CD4-positive, alpha-beta T cell (primary cell): Measurements from ENCODE around the gene FUT1. TPM values are rescaled to one million over a fixed set of nuclear protein-coding genes. Genes with fewer than 3 reads are reported as not detected.
A peak's percentile ranks its signal among the peaks of the same experiment; 100 is the strongest.

ENCODE experiments used
- ATAC-seq: fragments of 200-7000 bp; cut with Tn5 transposase; one replicate; pipeline ENCODE4 v1.10.0; 2022; ENCODE audit warnings: mild to moderate bottlenecking; ENCODE audit not compliant: poor library complexity
- CTCF ChIA-PET: fragments of 350-600 bp; sonication (Branson Sonifier 250); formaldehyde crosslinking; loops from one replicate; lab custom pipeline; 2021; ENCODE audit warnings: antibody characterized with exemption, inconsistent platforms; lab: Charles Lee
- POLR2A ChIA-PET: fragments of 350-600 bp; sonication (Branson Sonifier 250); formaldehyde crosslinking; loops from one replicate; lab custom pipeline; 2021; ENCODE audit warnings: antibody characterized with exemption, inconsistent platforms; lab: Charles Lee
- DNase-seq, 14 experiments: peaks; one replicate each; pipeline ENCODE4 v3.0.0-alpha.2; 2013 to 2020; ENCODE audit warnings: mixed read lengths in 2 of 14
- H3K27ac ChIP-seq, 2 donors: one replicate each; pipeline versions ENCODE4 v1.5.1 to v1.7.0; 2013; ENCODE audit warnings: low read length in 2 of 2, low read depth in 1 of 2, mild to moderate bottlenecking in 1 of 2
- H3K27me3 ChIP-seq, 2 experiments: 1 replicate in 1 of 2; 2 replicates in 1 of 2; pipeline versions ENCODE4 v1.6.1 to v1.7.0; 2013; ENCODE audit warnings: low read length in 2 of 2, control low read depth in 1 of 2, mild to moderate bottlenecking in 1 of 2, moderate library complexity in 1 of 2; ENCODE audit not compliant: insufficient read depth in 2 of 2, control insufficient read depth in 1 of 2
- H3K36me3 ChIP-seq: one replicate; pipeline ENCODE4 v1.6.1; 2013; ENCODE audit warnings: low read length, control low read depth; ENCODE audit not compliant: insufficient read depth
- H3K4me1 ChIP-seq: one replicate; pipeline ENCODE4 v1.6.1; 2013; ENCODE audit warnings: low read length, control low read depth; ENCODE audit not compliant: insufficient read depth
- H3K4me3 ChIP-seq: one replicate; pipeline ENCODE4 v1.5.1; 2013; ENCODE audit warnings: mild to moderate bottlenecking, low read length, moderate library complexity
- H3K9me3 ChIP-seq, 2 experiments: 1 replicate in 1 of 2; 2 replicates in 1 of 2; pipeline versions ENCODE4 v1.6.1 to v1.7.0; 2013; ENCODE audit warnings: low read length in 2 of 2, mild to moderate bottlenecking in 2 of 2, control low read depth in 1 of 2, moderate library complexity in 1 of 2; ENCODE audit not compliant: control insufficient read depth in 1 of 2, insufficient read depth in 1 of 2
- H3K27ac Mint-ChIP-seq: one replicate; pipeline ENCODE4 v1.8.0; 2020; ENCODE audit warnings: mixed read lengths
- H3K27me3 Mint-ChIP-seq: one replicate; pipeline ENCODE4 v1.8.0; 2021; ENCODE audit warnings: mixed read lengths
- H3K36me3 Mint-ChIP-seq: one replicate; pipeline ENCODE4 v1.8.0; 2021; ENCODE audit warnings: low read depth, mixed read lengths
- H3K4me1 Mint-ChIP-seq: one replicate; pipeline ENCODE4 v1.8.0; 2021; ENCODE audit warnings: low read depth, mixed read lengths
- H3K4me3 Mint-ChIP-seq: one replicate; pipeline ENCODE4 v1.8.0; 2020; ENCODE audit warnings: mild to moderate bottlenecking, mixed read lengths
- H3K9me3 Mint-ChIP-seq: one replicate; pipeline ENCODE4 v1.8.0; 2020; ENCODE audit warnings: mixed read lengths
- CTCF ChIP-seq: fragments of 200-600 bp; IDR thresholded peaks from one replicate; pipeline ENCODE4 v1.8.0; 2022; ENCODE audit warnings: antibody characterized with exemption, mild to moderate bottlenecking
- intact Hi-C, 2 experiments: fragments of 100-400 bp; cut with DNase I in 1 of 2; cut with micrococcal nuclease in 1 of 2; formaldehyde crosslinking; loops; one replicate each; pipeline versions ENCODE4 v1.15.1 to v1.9.0; 2023 to 2025; cut with DNase I, micrococcal nuclease
- total RNA-seq, 174 experiments: library from RNA in 2 of 174; stranded (reverse) in 2 of 174; gene quantifications; one replicate each; pipeline ENCODE4 v1.2.3 and lab custom pipeline; 2021 to 2026

Gene FUT1
- total RNA-seq, 2 experiments from 2014 or later, result not detected

- H3K27ac Mint-ChIP-seq, result no peak overlapping the region
- no peaks in the 10 kb centered on the region for H3K36me3 Mint-ChIP-seq
- Histone ChIP-seq H3K4me1 (peaks cover 7% of the 10 kb centered on the region), H3K4me3 (no peak overlapping the region), H3K9me3 (peaks cover 0 to 16% of the 10 kb centered on the region in 2 experiments), H3K27me3 (no peaks in the 10 kb centered on the region), H3K27ac (no peak overlapping the region), H3K36me3 (no peaks in the 10 kb centered on the region)
- no peaks in the 10 kb centered on the region for H3K27me3 Mint-ChIP-seq
- ChIA-PET POLR2A (no interaction called here), CTCF (no interaction called here)
- no peak for TF ChIP-seq CTCF
- H3K4me1 Mint-ChIP-seq, result peaks cover 5% of the 10 kb centered on the region
- intact Hi-C loops, result no loop called here
- DNase-seq (no peak), ATAC-seq (no peak)
- H3K9me3 Mint-ChIP-seq, result peaks cover 3% of the 10 kb centered on the region
- H3K4me3 Mint-ChIP-seq, result no peak overlapping the region
Measured at GRCh38 chr19:48731452-48731851, 21.0 kb downstream of the FUT1 start.

- Histone ChIP-seq H3K36me3 (no peaks in the 10 kb centered on the region), H3K4me1 (peaks cover 27% of the 10 kb centered on the region), H3K27ac (no peak overlapping the region), H3K9me3 (peaks cover 0 to 21% of the 10 kb centered on the region in 2 experiments), H3K4me3 (no peak overlapping the region), H3K27me3 (no peaks in the 10 kb centered on the region)
- Mint-ChIP-seq H3K4me3 (no peak overlapping the region), H3K36me3 (peaks cover 3% of the 10 kb centered on the region), H3K27ac (no peak overlapping the region), H3K9me3 (peaks cover 8% of the 10 kb centered on the region), H3K27me3 (no peaks in the 10 kb centered on the region), H3K4me1 (peaks cover 21% of the 10 kb centered on the region)
- TF ChIP-seq CTCF, result no peak
- POLR2A ChIA-PET, result interaction anchor here (1.4 kb wide), 1 partner anchor 15 kb away, joined by 4 read pairs; no protein-coding TSS in a partner anchor
- ATAC-seq (no peak), DNase-seq (peak in 1 of 14 experiments; percentile 21)
- CTCF ChIA-PET, result no interaction called here
- intact Hi-C loops, result no loop called here
Measured at GRCh38 chr19:48728911-48729664, 23.4 kb downstream of the FUT1 start.

- H3K36me3 Mint-ChIP-seq, result peaks cover 3% of the 10 kb centered on the region
- Histone ChIP-seq H3K27ac (no peak overlapping the region), H3K4me3 (no peak overlapping the region), H3K36me3 (no peaks in the 10 kb centered on the region), H3K27me3 (no peaks in the 10 kb centered on the region), H3K4me1 (peaks cover 31% of the 10 kb centered on the region), H3K9me3 (peaks cover 0 to 21% of the 10 kb centered on the region in 2 experiments)
- H3K4me1 Mint-ChIP-seq, result peaks cover 21% of the 10 kb centered on the region
- POLR2A ChIA-PET, result interaction anchor here (3.8 kb wide), 1 partner anchor 13 kb away, joined by 25 read pairs; no protein-coding TSS in a partner anchor
- no peaks in the 10 kb centered on the region for H3K27me3 Mint-ChIP-seq
- peak in 4 of 14 experiments; percentile 40 to 81 (median 74) for DNase-seq
- ATAC-seq, result peak; percentile 71
- H3K9me3 Mint-ChIP-seq, result peaks cover 8% of the 10 kb centered on the region
- H3K4me3 Mint-ChIP-seq, result peak overlapping the region; percentile 34
- intact Hi-C loops, result no loop called here
- H3K27ac Mint-ChIP-seq, result peak overlapping the region; percentile 78
- CTCF ChIA-PET, result interaction anchor here (2.9 kb wide), 1 partner anchor 12 kb away, joined by 18 read pairs; no protein-coding TSS in a partner anchor
- TF ChIP-seq CTCF, result no peak
Measured at GRCh38 chr19:48726556-48726955, 25.9 kb downstream of the FUT1 start.
